ENCODE measurements around the gene MAX. TPM values are rescaled to one million over a fixed set of nuclear protein-coding genes. Genes with fewer than 3 reads are reported as not detected.
"Not testable (repeated sequence)": the region's sequence is repeated elsewhere in the genome, so short reads cannot be mapped to it uniquely, and the experiment has no call there.

MAX gene
- total RNA-seq, 1 donor from 2014 or later = 116 TPM

GRCh38 chr14:65034021-65034420 is 68.3 kb downstream of the MAX start:
- no peak for ATAC-seq (ENCODE audit: low read depth)
- Mint-ChIP-seq H3K9me3 (no peaks in the 10 kb centered on the region), H3K27ac (no peak overlapping the region), H3K27me3 (no peaks in the 10 kb centered on the region), H3K36me3 (ENCODE audit: low read depth) (peaks cover 33% of the 10 kb centered on the region), H3K4me1 (no peaks in the 10 kb centered on the region), H3K4me3 (no peak overlapping the region)
- ChIA-PET CTCF (no interaction called here), POLR2A (no interaction called here)
- TF ChIP-seq CTCF (IDR thresholded peaks at IDR 0.05) = no peak
- DNase-seq = no peak
- intact Hi-C loops (cut with micrococcal nuclease) = no loop called here

GRCh38 chr14:65033181-65033580 is 69.1 kb downstream of the MAX start:
- POLR2A ChIA-PET = no interaction called here
- Mint-ChIP-seq H3K9me3 (no peaks in the 10 kb centered on the region), H3K36me3 (ENCODE audit: low read depth) (peaks cover 40% of the 10 kb centered on the region), H3K4me1 (no peaks in the 10 kb centered on the region), H3K27me3 (no peaks in the 10 kb centered on the region), H3K4me3 (no peak overlapping the region), H3K27ac (no peak overlapping the region)
- CTCF ChIA-PET = no interaction called here
- DNase-seq (no peak), ATAC-seq (ENCODE audit: low read depth) (no peak)
- intact Hi-C loops (cut with micrococcal nuclease) = no loop called here
- TF ChIP-seq CTCF (IDR thresholded peaks at IDR 0.05) = no peak

GRCh38 chr14:65032319-65032718 is 70.0 kb downstream of the MAX start:
- no peak for ATAC-seq (ENCODE audit: low read depth)
- Mint-ChIP-seq H3K9me3 (no peaks in the 10 kb centered on the region), H3K4me1 (no peaks in the 10 kb centered on the region), H3K27ac (no peak overlapping the region), H3K27me3 (no peaks in the 10 kb centered on the region), H3K36me3 (ENCODE audit: low read depth) (peaks cover 49% of the 10 kb centered on the region), H3K4me3 (no peak overlapping the region)
- ChIA-PET POLR2A (no interaction called here), CTCF (no interaction called here)
- intact Hi-C loops (cut with micrococcal nuclease) = no loop called here
- DNase-seq = no peak
- TF ChIP-seq CTCF (IDR thresholded peaks at IDR 0.05) = no peak

- intact Hi-C loops (cut with micrococcal nuclease); H3K9me3 Mint-ChIP-seq; H3K27ac Mint-ChIP-seq; DNase-seq; H3K4me3 Mint-ChIP-seq; H3K27me3 Mint-ChIP-seq; CTCF ChIA-PET; H3K4me1 Mint-ChIP-seq; ATAC-seq (ENCODE audit: low read depth): not testable (repeated sequence)
- peaks cover 57% of the 10 kb centered on the region for H3K36me3 Mint-ChIP-seq (ENCODE audit: low read depth)
- POLR2A ChIA-PET = interaction anchor here (0.7 kb wide), 1 partner anchor 42 kb away, joined by 4 read pairs; no protein-coding TSS in a partner anchor
Observed at GRCh38 chr14:65031321-65031720, 71.0 kb downstream of the MAX start.

GRCh38 chr14:65028937-65029336 is 73.4 kb downstream of the MAX start:
- peaks cover 55% of the 10 kb centered on the region for H3K36me3 Mint-ChIP-seq (ENCODE audit: low read depth)
- DNase-seq (no peak), ATAC-seq (ENCODE audit: low read depth) (no peak)
- TF ChIP-seq CTCF (IDR thresholded peaks at IDR 0.05) = no peak
- H3K27me3 Mint-ChIP-seq = no peaks in the 10 kb centered on the region
- no peak overlapping the region for H3K4me3 Mint-ChIP-seq
- no peak overlapping the region for H3K27ac Mint-ChIP-seq
- intact Hi-C loops (cut with micrococcal nuclease) = no loop called here
- ChIA-PET CTCF (no interaction called here), POLR2A (no interaction called here)
- no peaks in the 10 kb centered on the region for H3K4me1 Mint-ChIP-seq
- H3K9me3 Mint-ChIP-seq = no peaks in the 10 kb centered on the region

- Mint-ChIP-seq H3K27ac (no peak overlapping the region), H3K9me3 (no peaks in the 10 kb centered on the region), H3K36me3 (ENCODE audit: low read depth) (peaks cover 45% of the 10 kb centered on the region), H3K27me3 (no peaks in the 10 kb centered on the region), H3K4me3 (no peak overlapping the region), H3K4me1 (no peaks in the 10 kb centered on the region)
- ChIA-PET POLR2A (no interaction called here), CTCF (no interaction called here)
- no peak for TF ChIP-seq CTCF (IDR thresholded peaks at IDR 0.05)
- no peak for ATAC-seq (ENCODE audit: low read depth)
- intact Hi-C loops (cut with micrococcal nuclease) = no loop called here
- no peak for DNase-seq
Observed at GRCh38 chr14:65027127-65027799, 75.1 kb downstream of the MAX start.

Measured in activated B cell treated with CpG ODN at 0.5 μM for 24 hours (primary cell).